ENCODE measurements around the gene CLEC3B. TPM values are rescaled to one million over a fixed set of nuclear protein-coding genes. Genes with fewer than 3 reads are reported as not detected.

The CLEC3B gene
- total RNA-seq, 1 donor from 2014 or later, result 217 TPM

- peak; percentile 56 for DNase-seq
- TF ChIP-seq, protein P1, sequence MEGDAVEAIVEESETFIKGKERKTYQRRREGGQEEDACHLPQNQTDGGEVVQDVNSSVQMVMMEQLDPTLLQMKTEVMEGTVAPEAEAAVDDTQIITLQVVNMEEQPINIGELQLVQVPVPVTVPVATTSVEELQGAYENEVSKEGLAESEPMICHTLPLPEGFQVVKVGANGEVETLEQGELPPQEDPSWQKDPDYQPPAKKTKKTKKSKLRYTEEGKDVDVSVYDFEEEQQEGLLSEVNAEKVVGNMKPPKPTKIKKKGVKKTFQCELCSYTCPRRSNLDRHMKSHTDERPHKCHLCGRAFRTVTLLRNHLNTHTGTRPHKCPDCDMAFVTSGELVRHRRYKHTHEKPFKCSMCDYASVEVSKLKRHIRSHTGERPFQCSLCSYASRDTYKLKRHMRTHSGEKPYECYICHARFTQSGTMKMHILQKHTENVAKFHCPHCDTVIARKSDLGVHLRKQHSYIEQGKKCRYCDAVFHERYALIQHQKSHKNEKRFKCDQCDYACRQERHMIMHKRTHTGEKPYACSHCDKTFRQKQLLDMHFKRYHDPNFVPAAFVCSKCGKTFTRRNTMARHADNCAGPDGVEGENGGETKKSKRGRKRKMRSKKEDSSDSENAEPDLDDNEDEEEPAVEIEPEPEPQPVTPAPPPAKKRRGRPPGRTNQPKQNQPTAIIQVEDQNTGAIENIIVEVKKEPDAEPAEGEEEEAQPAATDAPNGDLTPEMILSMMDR (IDR thresholded peaks at IDR 0.05), result no peak
- Histone ChIP-seq H3K4me1 (peaks cover 32% of the 10 kb centered on the region), H3K9me3 (no peaks in the 10 kb centered on the region), H3K4me3 (no peak overlapping the region), H3K27ac (peak overlapping the region; percentile 78), H3K36me3 (peaks cover 30% of the 10 kb centered on the region), H3K27me3 (ENCODE audit: low read depth) (no peaks in the 10 kb centered on the region)
- ATAC-seq, result peak; percentile 81 to 82
- intact Hi-C loops (cut with DNase I), result no loop called here
Measured at GRCh38 chr3:45011756-45012508, 14.2 kb upstream of the CLEC3B start.

- H3K4me1 ChIP-seq, result peaks cover 38% of the 10 kb centered on the region
- H3K27ac ChIP-seq, result peak overlapping the region; percentile 78
- no peak for ATAC-seq
- no peak for DNase-seq
- peaks cover 24% of the 10 kb centered on the region for H3K36me3 ChIP-seq
- H3K27me3 ChIP-seq (ENCODE audit: low read depth), result no peaks in the 10 kb centered on the region
- no peak overlapping the region for H3K4me3 ChIP-seq
- no peaks in the 10 kb centered on the region for H3K9me3 ChIP-seq
- TF ChIP-seq, protein P1 (IDR thresholded peaks at IDR 0.05), result no peak
- intact Hi-C loops (cut with DNase I), result no loop called here
Measured at GRCh38 chr3:45012577-45012976, 13.5 kb upstream of the CLEC3B start.

GRCh38 chr3:45016916-45017315 lies 9.2 kb upstream of the CLEC3B start:
- Histone ChIP-seq H3K27ac (no peak overlapping the region), H3K4me3 (no peak overlapping the region), H3K4me1 (peaks cover 42% of the 10 kb centered on the region), H3K36me3 (peaks cover 11% of the 10 kb centered on the region), H3K27me3 (ENCODE audit: low read depth) (no peaks in the 10 kb centered on the region), H3K9me3 (no peaks in the 10 kb centered on the region)
- DNase-seq (no peak), ATAC-seq (no peak)
- TF ChIP-seq, protein P1 (IDR thresholded peaks at IDR 0.05), result no peak
- intact Hi-C loops (cut with DNase I), result no loop called here

GRCh38 chr3:45017821-45018220 lies 8.3 kb upstream of the CLEC3B start:
- H3K4me1 ChIP-seq, result peaks cover 34% of the 10 kb centered on the region

GRCh38 chr3:45020534-45020933 lies 5.6 kb upstream of the CLEC3B start:
- no peaks in the 10 kb centered on the region for H3K27me3 ChIP-seq (ENCODE audit: low read depth)
- H3K4me1 ChIP-seq, result peaks cover 40% of the 10 kb centered on the region
- intact Hi-C loops (cut with DNase I), result no loop called here
- no peak for ATAC-seq
- no peak for DNase-seq
- TF ChIP-seq, protein P1 (IDR thresholded peaks at IDR 0.05), result no peak
- H3K36me3 ChIP-seq, result no peaks in the 10 kb centered on the region
- H3K27ac ChIP-seq, result no peak overlapping the region
- no peaks in the 10 kb centered on the region for H3K9me3 ChIP-seq
- no peak overlapping the region for H3K4me3 ChIP-seq

More at GRCh38 chr3:45017821-45018220, 8.3 kb upstream of the CLEC3B start:
- intact Hi-C loops (cut with DNase I), result no loop called here
- Histone ChIP-seq H3K36me3 (peaks cover 6% of the 10 kb centered on the region), H3K27ac (peak overlapping the region; percentile 28), H3K9me3 (no peaks in the 10 kb centered on the region), H3K27me3 (ENCODE audit: low read depth) (no peaks in the 10 kb centered on the region), H3K4me3 (no peak overlapping the region)
- ATAC-seq, result no peak
- no peak for DNase-seq
- TF ChIP-seq, protein P1 (IDR thresholded peaks at IDR 0.05), result no peak

All from lower lobe of right lung (tissue), 2 donors.